Endothelial cell of umbilical vein (primary cell): ENCODE data around the gene BOD1L1. TPM values are rescaled to one million over a fixed set of nuclear protein-coding genes. Genes with fewer than 3 reads are reported as not detected.

Experiments used
- BruUV-seq: library from RNA; stranded (reverse); fragments of 400-500 nt; replicated peaks from 2 replicates; lab custom pipeline; 2021; lab: Mats Ljungman, UMichigan
- CTCF ChIA-PET: fragments of 300-600, 350-600 bp; sonication (Branson Sonifier 250); formaldehyde crosslinking; loops from one replicate; lab custom pipeline; 2021; ENCODE audit warnings: antibody characterized with exemption, inconsistent platforms; lab: Charles Lee
- POLR2A ChIA-PET: fragments of 300-600, 350-600 bp; sonication (Branson Sonifier 250); formaldehyde crosslinking; loops from one replicate; lab custom pipeline; 2021; ENCODE audit warnings: antibody characterized with exemption, inconsistent platforms; lab: Charles Lee
- DNase-seq: peaks from one replicate; pipeline ENCODE4 v3.0.0-alpha.2; 2011; ENCODE audit warnings: low read depth, low spot score
- FAIRE-seq: peaks from 2 replicates; lab custom pipeline; 2011; peaks lifted over from hg19 to GRCh38; lab: Jason Lieb, UNC
- H2AFZ ChIP-seq: 2 replicates; pipeline ENCODE4 v1.6.0; 2012; ENCODE audit warnings: low read depth, low read length, control low read depth, inconsistent platforms
- H3K27ac ChIP-seq: 2 replicates; pipeline ENCODE4 v1.5.1; 2011; ENCODE audit warnings: low read depth, mild to moderate bottlenecking, control low read depth, low read length, moderate library complexity; ENCODE audit not compliant: insufficient read depth
- H3K27me3 ChIP-seq, 2 experiments: 2 replicates each; pipeline versions ENCODE4 v1.6.0 to v1.6.1; 2011; ENCODE audit warnings: low read length in 2 of 2, mixed read lengths in 1 of 2; ENCODE audit not compliant: control insufficient read depth in 2 of 2, insufficient read depth in 2 of 2
- H3K36me3 ChIP-seq, 2 experiments: 2 replicates in 1 of 2; 3 replicates in 1 of 2; pipeline ENCODE4 v1.5.1; 2011; ENCODE audit warnings: low read length in 2 of 2, mild to moderate bottlenecking in 1 of 2, moderate library complexity in 1 of 2; ENCODE audit not compliant: control insufficient read depth in 2 of 2, insufficient read depth in 2 of 2; ENCODE audit errors: extremely low read depth in 1 of 2
- H3K4me1 ChIP-seq: 3 replicates; pipeline ENCODE4 v1.5.1; 2011; ENCODE audit warnings: mild to moderate bottlenecking, low read length; ENCODE audit not compliant: control insufficient read depth, insufficient read depth; ENCODE audit errors: extremely low read depth
- H3K4me2 ChIP-seq: 2 replicates; pipeline ENCODE4 v1.6.1; 2011; ENCODE audit warnings: low read length, control low read depth, mixed read lengths; ENCODE audit not compliant: insufficient read depth
- H3K4me3 ChIP-seq, 3 experiments: fragments of 200-600 bp in 1 of 3; sonication (generic), shearing (Covaris generic) in 1 of 3; replicated peaks in 1 of 3; 2 replicates each; pipeline ENCODE4 v1.5.1; 2011 to 2016; ENCODE audit warnings: control low read depth in 3 of 3, low read length in 3 of 3, mild to moderate bottlenecking in 2 of 3, inconsistent platforms in 1 of 3, low read depth in 1 of 3, moderate library complexity in 1 of 3; ENCODE audit not compliant: insufficient read depth in 1 of 3
- H3K79me2 ChIP-seq: 2 replicates; pipeline ENCODE4 v1.6.0; 2012; ENCODE audit warnings: low read length, inconsistent platforms; ENCODE audit not compliant: control insufficient read depth, insufficient read depth
- H3K9ac ChIP-seq: replicated peaks from 2 replicates; pipeline ENCODE3; 2011; ENCODE audit warnings: low read length, control low read depth; ENCODE audit not compliant: insufficient read depth; ENCODE audit errors: extremely low read depth
- H3K9me1 ChIP-seq: replicated peaks from 3 replicates; pipeline ENCODE4 v1.6.0; 2011; ENCODE audit warnings: mild to moderate bottlenecking, low read length; ENCODE audit not compliant: control insufficient read depth, insufficient read depth; ENCODE audit errors: extremely low read depth
- H3K9me3 ChIP-seq: replicated peaks from 2 replicates; pipeline ENCODE4 v1.5.1; 2012; ENCODE audit warnings: low read length, inconsistent platforms; ENCODE audit not compliant: control insufficient read depth, insufficient read depth
- H4K20me1 ChIP-seq: replicated peaks from 2 replicates; pipeline ENCODE3; 2011; ENCODE audit warnings: mild to moderate bottlenecking, low read length; ENCODE audit not compliant: control insufficient read depth, insufficient read depth; ENCODE audit errors: extremely low read depth
- FOS ChIP-seq: IDR thresholded peaks from 2 replicates; pipeline ENCODE4 v1.6.1; 2011; ENCODE audit warnings: mild to moderate bottlenecking, low read length, moderate library complexity, borderline replicate concordance; ENCODE audit not compliant: insufficient read depth
- GATA2 ChIP-seq: IDR thresholded peaks from 2 replicates; pipeline ENCODE4 v1.7.0; 2011; ENCODE audit warnings: low read depth, mild to moderate bottlenecking, moderate library complexity, mixed read lengths, low read length; ENCODE audit not compliant: insufficient read length, insufficient read depth
- JUN ChIP-seq: IDR thresholded peaks from 2 replicates; pipeline ENCODE4 v1.6.1; 2011; ENCODE audit warnings: borderline replicate concordance, low read depth; ENCODE audit not compliant: insufficient read length, insufficient read depth
- dilution Hi-C: fragments of 300-500 bp; cut with MboI; formaldehyde crosslinking; loops from one replicate; pipeline ENCODE4 v1.15.0; 2019; ENCODE audit warnings: low sequenced_read_pairs; ENCODE audit not compliant: extremely low pct_ligation_motif_present
- intact Hi-C: fragments of 100-400 bp; cut with micrococcal nuclease; formaldehyde crosslinking; loops from one replicate; pipeline ENCODE4 v1.10.0; 2022
- polyA plus RNA-seq, 4 experiments: library from polyadenylated mRNA; depleted of rRNA in 3 of 4; stranded (reverse) in 3 of 4; unstranded in 1 of 4; fragments of >200 nt; gene quantifications; 2 replicates each; pipeline versions ENCODE4 v1.2.1 to v1.2.3, GENCODE V29; 2011 to 2012; ENCODE audit warnings: missing spikeins in 1 of 4
- total RNA-seq: library from RNA; stranded (reverse); gene quantifications from 2 replicates; pipeline ENCODE4 v1.2.3, GENCODE V29; 2021

The BOD1L1 gene
- total and polyA plus RNA-seq, 2 donors (not counting 3 experiments of a cell fraction or from before 2014, with no cell fraction given), result 5.2 to 31.2 TPM

- TF ChIP-seq JUN (no peak), FOS (no peak)
- Histone ChIP-seq H3K36me3 (no peaks in the 10 kb centered on the region), H3K27ac (no peak overlapping the region), H3K4me3 (no peak overlapping the region), H4K20me1 (no peaks in the 10 kb centered on the region), H3K9ac (no peak overlapping the region), H3K79me2 (no peaks in the 10 kb centered on the region), H3K4me1 (no peaks in the 10 kb centered on the region), H3K27me3 (no peaks in the 10 kb centered on the region), H3K9me1 (no peaks in the 10 kb centered on the region), H3K4me2 (no peak overlapping the region), H2AFZ (no peak overlapping the region), H3K9me3 (no peaks in the 10 kb centered on the region)
- dilution Hi-C loops (no loop called here), intact Hi-C loops (no loop called here)
- ChIA-PET POLR2A (no interaction called here), CTCF (interaction anchor here (1.2 kb wide), 1 partner anchor 1787 kb away, joined by 3 read pairs; no protein-coding TSS in a partner anchor)
- BruUV-seq, result no TSS peak
- FAIRE-seq, result no peak
- DNase-seq, result no peak
Measured at GRCh38 chr4:13670456-13671160, 43.1 kb upstream of the BOD1L1 start.

GRCh38 chr4:13665701-13666660, 38.5 kb upstream of the BOD1L1 start:
- no TSS peak for BruUV-seq
- FAIRE-seq, result no peak
- POLR2A ChIA-PET, result no interaction called here
- dilution Hi-C loops (no loop called here), intact Hi-C loops (no loop called here)
- Histone ChIP-seq H3K9ac (no peak overlapping the region), H3K4me1 (no peaks in the 10 kb centered on the region), H3K9me3 (no peaks in the 10 kb centered on the region), H3K4me2 (no peak overlapping the region), H3K27me3 (no peaks in the 10 kb centered on the region), H3K27ac (no peak overlapping the region), H3K4me3 (no peak overlapping the region), H3K9me1 (no peaks in the 10 kb centered on the region), H2AFZ (no peak overlapping the region), H3K36me3 (no peaks in the 10 kb centered on the region), H3K79me2 (no peaks in the 10 kb centered on the region), H4K20me1 (no peaks in the 10 kb centered on the region)
- DNase-seq, result no peak
- TF ChIP-seq GATA2, result no peak
- CTCF ChIA-PET, result no interaction called here
